Measurements from ENCODE around the gene ZBTB7B. TPM values are rescaled to one million over a fixed set of nuclear protein-coding genes. Genes with fewer than 3 reads are reported as not detected.

The ZBTB7B gene
- total RNA-seq, 4 donors from 2014 or later: 3.8 to 53.4 (median 11.9) TPM

DNA sequence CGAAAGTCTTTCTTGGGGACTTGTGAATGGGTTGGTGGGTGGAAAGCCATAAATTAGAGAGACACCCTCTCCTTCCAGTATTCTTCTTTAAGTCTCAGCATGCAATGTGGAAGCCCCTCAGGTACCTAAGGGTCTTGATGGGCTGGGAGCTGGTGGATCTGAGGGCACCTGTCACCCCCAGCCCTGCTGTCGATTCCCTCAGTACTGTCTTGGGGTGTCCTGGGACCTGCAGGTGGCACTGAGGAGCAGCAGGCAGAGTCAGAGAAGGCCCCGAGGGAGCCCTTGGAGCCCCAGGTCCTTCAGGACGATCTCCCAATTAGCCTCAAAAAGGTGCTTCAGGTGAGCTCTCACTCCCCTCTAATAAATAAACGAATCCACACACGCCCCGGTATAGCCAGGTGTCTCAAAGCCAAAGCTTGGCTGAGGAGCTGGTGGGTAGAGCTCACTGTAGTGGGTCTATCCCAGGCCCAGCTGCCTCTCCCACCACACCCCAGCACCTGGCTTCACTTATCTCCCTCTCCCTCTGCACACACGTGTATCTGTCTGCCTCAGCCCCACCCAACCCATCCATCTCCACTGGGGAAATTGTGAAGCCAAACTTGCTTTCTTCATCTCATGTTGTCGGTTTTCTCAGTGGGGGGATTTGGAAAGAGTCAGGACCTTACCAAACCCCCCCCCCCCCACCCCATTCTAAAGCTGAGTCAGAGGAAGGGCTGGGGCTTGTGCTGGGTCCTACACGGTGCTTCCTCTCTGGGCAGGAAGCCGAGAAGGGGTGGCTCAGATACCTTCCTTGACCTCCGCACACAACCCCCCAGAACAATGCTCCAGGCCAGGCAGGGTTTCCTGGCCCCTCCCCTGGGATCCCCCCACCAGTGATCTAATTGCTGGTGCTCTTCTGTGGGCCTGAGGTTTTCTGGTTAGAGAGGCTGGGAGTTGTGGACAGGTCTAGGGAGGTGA lies 50.1 kb downstream of the ZBTB7B start:
- Histone ChIP-seq H3K36me3 (no peaks in the 10 kb centered on the region), H3K27ac (peak overlapping the region; percentile 72 to 88), H3K27me3 (no peaks in the 10 kb centered on the region), H3K4me3 (peak overlapping the region; percentile 61 to 68), H3K4me1 (no peaks in the 10 kb centered on the region), H3K9me3 (no peaks in the 10 kb centered on the region)
- no peak for TF ChIP-seq POLR2A (IDR thresholded peaks at IDR 0.05)
- TF ChIP-seq, protein P1, sequence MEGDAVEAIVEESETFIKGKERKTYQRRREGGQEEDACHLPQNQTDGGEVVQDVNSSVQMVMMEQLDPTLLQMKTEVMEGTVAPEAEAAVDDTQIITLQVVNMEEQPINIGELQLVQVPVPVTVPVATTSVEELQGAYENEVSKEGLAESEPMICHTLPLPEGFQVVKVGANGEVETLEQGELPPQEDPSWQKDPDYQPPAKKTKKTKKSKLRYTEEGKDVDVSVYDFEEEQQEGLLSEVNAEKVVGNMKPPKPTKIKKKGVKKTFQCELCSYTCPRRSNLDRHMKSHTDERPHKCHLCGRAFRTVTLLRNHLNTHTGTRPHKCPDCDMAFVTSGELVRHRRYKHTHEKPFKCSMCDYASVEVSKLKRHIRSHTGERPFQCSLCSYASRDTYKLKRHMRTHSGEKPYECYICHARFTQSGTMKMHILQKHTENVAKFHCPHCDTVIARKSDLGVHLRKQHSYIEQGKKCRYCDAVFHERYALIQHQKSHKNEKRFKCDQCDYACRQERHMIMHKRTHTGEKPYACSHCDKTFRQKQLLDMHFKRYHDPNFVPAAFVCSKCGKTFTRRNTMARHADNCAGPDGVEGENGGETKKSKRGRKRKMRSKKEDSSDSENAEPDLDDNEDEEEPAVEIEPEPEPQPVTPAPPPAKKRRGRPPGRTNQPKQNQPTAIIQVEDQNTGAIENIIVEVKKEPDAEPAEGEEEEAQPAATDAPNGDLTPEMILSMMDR (IDR thresholded peaks at IDR 0.05): peak in 1 of 4 experiments; percentile 41
- peak in 1 of 2 donors; percentile 62 for DNase-seq
- intact Hi-C loops (cut with DNase I; ENCODE audit: low total_unique reads): no loop called here

DNA sequence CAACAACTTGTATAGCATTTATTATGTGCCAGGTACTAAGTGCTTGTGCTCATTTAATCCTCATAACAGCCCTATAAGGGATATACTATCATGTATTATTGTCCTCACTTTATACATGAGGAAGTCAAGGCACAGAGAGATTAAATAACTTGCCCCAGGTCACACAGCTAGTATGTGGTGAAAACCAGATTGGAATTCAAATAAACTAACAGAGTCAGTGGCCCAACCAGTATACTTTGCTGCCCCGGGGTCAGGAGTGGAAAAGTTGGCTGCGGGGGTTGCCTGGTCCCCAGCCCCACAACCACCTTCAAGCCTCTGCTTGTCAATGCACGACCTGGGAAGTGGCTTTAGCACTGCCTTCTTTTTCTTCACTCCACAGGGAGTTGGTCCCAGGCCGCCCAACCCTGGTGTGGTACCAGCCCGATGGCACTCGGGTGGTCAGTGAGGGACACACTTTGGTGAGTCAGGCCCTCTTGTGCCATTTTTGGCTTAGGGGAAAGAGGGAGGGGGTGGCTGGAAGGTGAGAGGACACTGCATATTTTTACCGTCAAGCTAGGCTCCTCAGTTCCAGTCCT lies 51.0 kb downstream of the ZBTB7B start:
- Histone ChIP-seq H3K4me1 (no peaks in the 10 kb centered on the region), H3K4me3 (no peak overlapping the region), H3K27ac (no peak overlapping the region), H3K9me3 (no peaks in the 10 kb centered on the region), H3K36me3 (no peaks in the 10 kb centered on the region), H3K27me3 (no peaks in the 10 kb centered on the region)
- DNase-seq: no peak
- no peak for TF ChIP-seq POLR2A (IDR thresholded peaks at IDR 0.05)
- TF ChIP-seq, protein P1 (IDR thresholded peaks at IDR 0.05): no peak
- intact Hi-C loops (cut with DNase I; ENCODE audit: low total_unique reads): no loop called here

DNA sequence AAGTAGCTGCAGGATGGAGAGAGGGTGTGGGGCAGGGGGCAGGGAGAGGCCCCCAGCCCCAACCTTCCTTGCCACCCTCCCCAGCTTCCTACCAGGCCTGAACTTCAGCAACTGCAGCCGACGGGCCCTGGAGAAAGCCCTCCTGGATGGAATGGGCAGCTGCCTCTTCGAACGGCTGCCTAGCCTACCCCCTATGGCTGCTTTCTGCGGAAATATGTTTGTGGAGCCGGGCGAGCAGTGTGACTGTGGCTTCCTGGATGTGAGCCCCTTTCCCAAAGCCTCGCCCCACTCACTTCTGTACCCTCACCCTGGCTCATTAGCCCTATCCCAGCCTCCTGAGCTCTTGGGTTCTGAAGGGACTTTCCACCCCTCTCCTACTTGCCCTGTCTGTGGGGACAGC lies 54.5 kb downstream of the ZBTB7B start:
- no peak overlapping the region for H3K4me3 ChIP-seq
- no peaks in the 10 kb centered on the region for H3K27me3 ChIP-seq
- no peaks in the 10 kb centered on the region for H3K36me3 ChIP-seq
- TF ChIP-seq, protein P1 (IDR thresholded peaks at IDR 0.05): no peak
- TF ChIP-seq POLR2A (IDR thresholded peaks at IDR 0.05): no peak
- intact Hi-C loops (cut with DNase I; ENCODE audit: low total_unique reads): no loop called here
- H3K27ac ChIP-seq: no peak overlapping the region
- H3K4me1 ChIP-seq: peaks cover 0 to 6% of the 10 kb centered on the region in 2 donors
- DNase-seq: no peak
- no peaks in the 10 kb centered on the region for H3K9me3 ChIP-seq

DNA sequence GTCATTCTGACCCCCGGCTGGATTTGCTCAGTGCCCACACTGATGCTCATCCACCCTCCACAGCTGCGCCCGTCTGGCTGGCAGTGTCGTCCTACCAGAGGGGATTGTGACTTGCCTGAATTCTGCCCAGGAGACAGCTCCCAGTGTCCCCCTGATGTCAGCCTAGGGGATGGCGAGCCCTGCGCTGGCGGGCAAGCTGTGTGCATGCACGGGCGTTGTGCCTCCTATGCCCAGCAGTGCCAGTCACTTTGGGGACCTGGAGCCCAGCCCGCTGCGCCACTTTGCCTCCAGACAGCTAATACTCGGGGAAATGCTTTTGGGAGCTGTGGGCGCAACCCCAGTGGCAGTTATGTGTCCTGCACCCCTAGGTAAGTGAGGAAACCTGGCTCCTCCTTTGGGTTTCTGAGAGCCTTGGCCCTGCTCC lies 55.2 kb downstream of the ZBTB7B start:
- intact Hi-C loops (cut with DNase I; ENCODE audit: low total_unique reads): no loop called here
- H3K4me3 ChIP-seq: no peak overlapping the region
- H3K4me1 ChIP-seq: peaks cover 0 to 13% of the 10 kb centered on the region in 2 donors
- no peak for DNase-seq
- H3K27me3 ChIP-seq: no peaks in the 10 kb centered on the region
- TF ChIP-seq, protein P1 (IDR thresholded peaks at IDR 0.05): no peak
- TF ChIP-seq POLR2A (IDR thresholded peaks at IDR 0.05): no peak
- H3K27ac ChIP-seq: no peak overlapping the region
- H3K9me3 ChIP-seq: no peaks in the 10 kb centered on the region
- H3K36me3 ChIP-seq: no peaks in the 10 kb centered on the region

DNA sequence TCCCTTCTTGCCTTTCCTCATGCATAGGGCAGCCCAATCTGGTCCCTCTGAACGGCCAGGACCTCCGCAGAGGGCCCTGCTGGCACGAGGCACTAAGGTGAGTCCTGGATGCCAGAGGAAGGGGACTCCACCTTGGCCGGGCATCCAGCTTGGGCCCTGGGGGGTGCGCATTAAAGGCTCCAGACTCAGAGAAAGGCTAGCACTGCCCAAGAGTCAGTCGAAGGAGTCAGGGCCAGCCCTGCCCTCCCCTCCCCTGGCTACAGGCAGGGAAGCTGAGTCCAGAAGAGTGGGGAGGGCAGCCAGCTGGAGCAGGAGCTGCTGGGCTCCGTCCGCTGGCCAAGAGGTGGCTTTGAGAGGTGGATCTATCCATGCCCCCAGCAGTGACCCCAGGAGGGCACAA lies 58.1 kb downstream of the ZBTB7B start:
- Histone ChIP-seq H3K27me3 (no peaks in the 10 kb centered on the region), H3K36me3 (no peaks in the 10 kb centered on the region), H3K9me3 (no peaks in the 10 kb centered on the region), H3K4me1 (peaks cover 0 to 16% of the 10 kb centered on the region in 2 donors), H3K4me3 (no peak overlapping the region), H3K27ac (no peak overlapping the region)
- intact Hi-C loops (cut with DNase I; ENCODE audit: low total_unique reads): no loop called here
- TF ChIP-seq, protein P1 (IDR thresholded peaks at IDR 0.05): no peak
- TF ChIP-seq POLR2A (IDR thresholded peaks at IDR 0.05): no peak
- no peak for DNase-seq
